GM10266 (cell line): Measurements from ENCODE around the gene RIC8A.

Source experiments
- DNase-seq: peaks from one replicate; pipeline ENCODE4 v3.0.0; 2012; ENCODE audit errors: extremely low spot score
- CTCF ChIP-seq: IDR thresholded peaks from 2 replicates; pipeline ENCODE4 v1.5.1; 2012; ENCODE audit warnings: mild to moderate bottlenecking, low read depth; ENCODE audit not compliant: control insufficient read depth, insufficient read depth; ENCODE audit errors: missing control alignments

Gene RIC8A

GRCh38 chr11:197741-198235 lies 9.7 kb upstream of the RIC8A start:
- TF ChIP-seq CTCF, result no peak

DNA sequence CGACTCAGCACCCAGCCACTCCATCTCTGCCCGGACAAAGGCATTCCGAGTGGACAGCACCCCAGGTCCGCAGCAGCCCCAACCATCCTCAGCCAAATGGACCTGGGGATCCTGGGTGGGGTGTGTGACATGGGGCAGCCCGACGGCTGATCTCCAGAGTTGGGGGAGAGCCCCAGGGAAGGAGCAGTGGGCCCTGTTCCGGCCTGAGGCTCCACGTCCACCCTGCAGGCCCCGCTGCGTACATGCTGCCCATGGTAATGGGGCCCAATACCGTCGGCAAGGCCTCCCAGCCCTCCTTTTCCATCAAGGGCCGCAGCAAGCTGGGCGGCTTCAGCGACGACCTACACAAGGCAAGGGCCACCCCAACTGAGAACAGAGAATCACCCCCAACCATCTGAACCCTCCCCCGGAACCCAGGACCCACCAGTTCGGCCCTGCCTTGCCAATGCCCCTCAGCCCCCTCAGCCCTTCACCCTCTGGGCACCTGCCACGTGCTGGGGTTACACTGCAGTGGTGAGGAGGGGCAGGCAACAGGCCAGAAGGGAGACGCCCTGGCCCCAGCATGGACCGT lies 9.2 kb upstream of the RIC8A start:
- no peak for DNase-seq

More at GRCh38 chr11:197741-198235, 9.7 kb upstream of the RIC8A start:
- no peak for DNase-seq

DNA sequence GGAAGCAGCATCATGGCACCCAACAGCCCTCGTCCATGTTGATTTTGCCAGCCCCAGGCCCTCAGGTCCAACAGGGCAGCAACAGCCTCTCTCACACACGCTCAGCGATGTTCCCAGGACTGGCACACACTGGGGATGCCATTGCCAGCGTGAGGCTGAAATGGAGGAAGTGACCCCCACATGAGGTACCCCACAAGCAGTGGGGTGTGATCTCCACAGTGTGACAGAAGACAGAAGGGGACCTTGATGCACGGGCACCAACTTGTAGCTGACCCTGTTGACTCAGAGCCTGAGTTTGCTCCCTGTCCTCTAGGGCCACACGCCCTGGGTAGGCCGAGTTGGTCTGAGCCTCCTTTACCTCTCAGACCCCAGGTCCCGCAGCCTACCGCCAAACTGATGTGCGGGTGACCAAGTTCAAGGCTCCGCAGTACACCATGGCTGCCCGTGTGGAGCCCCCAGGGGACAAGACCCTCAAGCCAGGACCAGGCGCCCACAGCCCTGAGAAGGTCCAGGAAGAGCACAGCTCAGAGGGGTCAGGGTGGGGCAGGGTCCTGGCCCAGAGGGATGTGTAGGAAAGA lies 8.4 kb upstream of the RIC8A start:
- no peak for TF ChIP-seq CTCF
- DNase-seq, result no peak

More for the DNA sequence above, 9.2 kb upstream of the RIC8A start:
- TF ChIP-seq CTCF, result no peak

GRCh38 chr11:199782-200181 lies 7.7 kb upstream of the RIC8A start:
- no peak for DNase-seq
- no peak for TF ChIP-seq CTCF

- DNase-seq, result no peak
These were observed 7.1 kb upstream of the RIC8A start for GRCh38 chr11:200224-201003.

DNA sequence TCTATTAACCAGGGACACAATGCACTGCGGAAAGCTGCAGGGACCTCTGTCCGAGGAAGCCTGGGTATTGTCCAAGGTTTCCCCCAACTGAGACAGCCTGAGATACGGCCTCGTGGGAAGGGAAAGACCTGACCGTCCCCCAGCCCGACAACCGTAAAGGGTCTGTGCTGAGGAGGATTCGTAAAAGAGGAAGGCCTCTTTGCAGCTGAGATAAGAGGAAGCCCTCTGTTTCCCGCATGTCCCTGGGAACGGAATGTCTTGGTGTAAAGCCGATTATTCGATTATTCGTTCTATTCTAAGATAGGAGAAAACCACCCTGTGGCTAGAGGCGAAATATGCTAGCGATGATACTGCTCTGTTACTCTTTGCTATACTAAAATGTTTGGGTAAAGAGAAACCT lies 5.5 kb upstream of the RIC8A start:
- DNase-seq, result no peak
- no peak for TF ChIP-seq CTCF

More at GRCh38 chr11:200224-201003, 7.1 kb upstream of the RIC8A start:
- TF ChIP-seq CTCF, result no peak

DNA sequence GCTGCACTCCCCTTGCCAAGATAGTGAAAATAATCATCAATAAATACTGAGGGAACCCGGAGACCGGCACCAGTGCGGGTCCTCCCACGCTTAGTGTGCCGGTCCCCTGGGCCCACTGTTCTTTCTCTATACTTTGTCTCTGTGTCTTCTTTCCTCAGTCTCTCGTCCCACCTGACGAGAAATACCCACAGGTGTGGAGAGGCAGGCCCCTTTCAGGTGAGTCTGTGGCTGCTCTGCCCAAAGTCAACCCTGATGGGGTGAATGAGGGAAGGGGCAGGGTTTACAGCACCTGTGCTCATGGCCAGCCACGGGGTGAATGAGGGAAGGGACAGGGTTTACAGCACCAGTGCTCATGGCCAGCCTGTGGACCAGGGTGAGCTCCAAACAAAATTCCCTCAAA lies 5.0 kb upstream of the RIC8A start:
- TF ChIP-seq CTCF, result no peak
- DNase-seq, result no peak
